Transverse colon (tissue), 4 donors: ENCODE measurements around the gene MRAP. TPM values are rescaled to one million over a fixed set of nuclear protein-coding genes. Genes with fewer than 3 reads are reported as not detected.

ENCODE experiments used
- DNase-seq: peaks from one replicate; pipeline ENCODE4 v3.0.0-alpha.2; 2019
- H3K27ac ChIP-seq, 4 donors: fragments of 200-600 bp; sonication (generic); 2 replicates each; pipeline ENCODE4 v1.5.1; 2016 to 2018; ENCODE audit warnings: inconsistent platforms in 4 of 4
- H3K27me3 ChIP-seq: fragments of 200-600 bp; sonication (generic); 2 replicates; pipeline ENCODE4 v1.5.1; 2017; ENCODE audit warnings: inconsistent platforms
- H3K36me3 ChIP-seq, 4 donors: fragments of 200-600 bp; sonication (generic); 2 replicates each; pipeline ENCODE4 v1.5.1; 2017 to 2019; ENCODE audit warnings: inconsistent platforms in 4 of 4
- H3K4me1 ChIP-seq, 4 donors: fragments of 200-600 bp; sonication (generic); 2 replicates each; pipeline ENCODE4 v1.5.1; 2017 to 2020; ENCODE audit warnings: inconsistent platforms in 4 of 4
- H3K4me3 ChIP-seq, 4 donors: fragments of 200-600 bp; sonication (generic); 1 replicate in 1 of 4; 2 replicates in 3 of 4; pipeline versions ENCODE4 v1.5.1 to v1.6.1; 2017 to 2019; ENCODE audit warnings: inconsistent platforms in 4 of 4
- H3K9me3 ChIP-seq, 2 donors: fragments of 200-600 bp; sonication (generic); 2 replicates each; pipeline ENCODE4 v1.5.1; 2017 to 2019; ENCODE audit warnings: inconsistent platforms in 2 of 2
- CTCF ChIP-seq, 5 experiments: fragments of 200-600 bp in 3 of 5; fragments of 450-650 bp in 2 of 5; sonication (generic) in 3 of 5; IDR thresholded peaks; 1 replicate in 2 of 5; 2 replicates in 3 of 5; pipeline ENCODE4 v1.5.1; 2016 to 2017; ENCODE audit warnings: antibody characterized with exemption in 5 of 5, inconsistent platforms in 3 of 5, mild to moderate bottlenecking in 2 of 5, moderate library complexity in 1 of 5
- EP300 ChIP-seq: sonication (generic); formaldehyde crosslinking; IDR thresholded peaks from one replicate; pipeline ENCODE4 v1.6.1; 2017; ENCODE audit warnings: antibody characterized with exemption, low read depth
- POLR2A ChIP-seq: fragments of 450-650 bp; IDR thresholded peaks from one replicate; pipeline ENCODE4 v1.6.1; 2016; ENCODE audit warnings: antibody characterized with exemption, mild to moderate bottlenecking, moderate library complexity
- POLR2AphosphoS5 ChIP-seq, 3 donors: sonication (generic); formaldehyde crosslinking; IDR thresholded peaks; one replicate each; pipeline ENCODE4 v1.6.1; 2016; ENCODE audit warnings: antibody characterized with exemption in 3 of 3
- WGBS, 2 donors: methylation state at CpG; one replicate each; pipeline ENCODE4 v1.1.5; 2018; ENCODE audit warnings: low coverage in 1 of 2; 5-methylcytosine and 5-hydroxymethylcytosine counted together
- in situ Hi-C, 4 donors: fragments of 200-750 bp; cut with MboI; loops; one replicate each; pipeline versions ENCODE4 v1.15.0 to v1.15.1; 2017; ENCODE audit warnings: low sequenced_read_pairs in 3 of 4, low pct_ligation_motif_present in 1 of 4, low pct_unique_long_range_greater_than_20kb in 1 of 4
- intact Hi-C: fragments of 100-400 bp; cut with DNase I; formaldehyde crosslinking; loops from one replicate; pipeline ENCODE4 v1.15.1; 2023; ENCODE audit warnings: low total_unique reads
- total RNA-seq, 4 donors: library from RNA; depleted of rRNA; stranded (reverse); fragments of >200 nt; gene quantifications; one replicate each; pipeline ENCODE4 v1.1.0, GENCODE V29; 2016

MRAP gene
- total RNA-seq, 4 donors from 2014 or later = not detected

GRCh38 chr21:32315511-32316281, 17.0 kb downstream of the MRAP start:
- no peaks in the 10 kb centered on the region for H3K9me3 ChIP-seq
- intact Hi-C loops (no loop called here), in situ Hi-C loops (no loop called here)
- H3K36me3 ChIP-seq = peaks cover 0 to 32% (median 10%) of the 10 kb centered on the region in 4 donors
- no peak for DNase-seq
- WGBS, 2 donors = 92% methylated on average over 14 of the region's 14 CpGs; no CpG with 5 or more reads in 1 of the 2 donors
- H3K27ac ChIP-seq = no peak overlapping the region
- H3K4me3 ChIP-seq = no peak overlapping the region
- H3K27me3 ChIP-seq = no peaks in the 10 kb centered on the region
- no peaks in the 10 kb centered on the region for H3K4me1 ChIP-seq
- no peak for TF ChIP-seq EP300

DNA sequence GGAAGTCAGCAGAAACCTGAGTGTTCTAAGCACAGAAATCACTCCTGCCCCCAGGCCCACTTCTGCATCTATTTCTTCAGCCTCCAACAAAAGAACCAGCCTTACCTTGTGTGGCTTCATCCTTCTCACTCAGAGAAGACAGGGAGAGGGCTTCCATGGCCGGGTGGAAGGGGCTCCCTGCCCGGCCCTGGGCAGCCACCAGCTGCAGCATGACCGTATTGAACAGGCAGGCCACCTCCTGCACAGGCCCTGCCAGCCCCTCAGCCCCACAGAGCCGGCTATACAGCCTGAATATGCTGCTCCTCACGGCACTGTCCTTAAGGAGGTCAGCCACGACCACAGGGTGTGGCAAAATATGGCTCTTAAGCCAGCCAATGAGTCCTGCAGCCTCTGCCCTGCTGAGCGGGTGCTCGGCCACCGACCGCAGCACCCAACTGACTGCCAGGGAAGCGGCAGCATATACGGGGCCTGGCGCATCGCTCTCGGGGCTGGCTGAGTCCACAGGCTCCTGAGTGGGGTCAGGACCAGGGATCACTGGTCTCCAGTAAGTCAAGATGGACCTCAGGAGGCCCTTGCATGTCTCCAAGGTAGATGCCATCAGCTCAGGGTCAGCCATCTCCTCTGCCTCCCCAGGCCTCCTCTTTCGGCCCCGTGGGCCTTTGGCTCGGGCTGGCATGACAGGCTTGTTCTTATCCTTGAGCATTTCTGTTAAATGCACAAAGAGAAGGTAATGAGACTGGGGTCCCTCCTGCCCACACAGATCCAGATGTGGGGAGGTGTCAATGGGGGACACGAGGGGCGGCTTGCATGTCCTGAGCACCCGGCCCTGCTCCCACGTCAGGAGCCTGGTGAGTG, 17.9 kb downstream of the MRAP start:
- 80 to 94% methylated on average over 3 to 13 of the region's 22 CpGs for WGBS, 2 donors
- Histone ChIP-seq H3K36me3 (peaks cover 0 to 40% (median 10%) of the 10 kb centered on the region in 4 donors), H3K4me1 (no peaks in the 10 kb centered on the region), H3K27ac (no peak overlapping the region), H3K27me3 (no peaks in the 10 kb centered on the region), H3K4me3 (no peak overlapping the region), H3K9me3 (no peaks in the 10 kb centered on the region)
- TF ChIP-seq CTCF (IDR thresholded peaks at IDR 0.05) = no peak
- TF ChIP-seq POLR2A = no peak
- no peak for TF ChIP-seq EP300
- no peak for TF ChIP-seq POLR2AphosphoS5 (IDR thresholded peaks at IDR 0.05)
- in situ Hi-C loops (no loop called here), intact Hi-C loops (no loop called here)
- no peak for DNase-seq

DNA sequence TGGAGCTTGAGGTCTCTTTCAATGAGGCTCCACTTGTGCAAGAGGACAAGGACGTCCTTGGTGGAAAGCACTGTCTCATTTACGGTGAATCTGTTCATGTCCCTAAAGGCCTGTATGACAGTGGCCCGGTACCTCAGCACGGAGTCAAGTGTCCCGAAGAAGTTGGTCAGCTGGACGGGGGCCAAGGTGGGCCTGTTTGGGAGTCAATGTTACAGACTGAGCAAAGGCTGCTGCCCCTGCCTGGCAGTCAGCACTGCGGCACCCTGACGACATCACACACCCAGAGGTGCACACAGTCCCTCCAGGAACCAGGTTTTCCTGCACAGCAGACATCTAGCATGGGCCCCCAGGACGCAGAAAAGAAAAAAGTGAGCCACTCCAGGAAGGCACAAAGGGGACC, 19.1 kb downstream of the MRAP start:
- Histone ChIP-seq H3K27ac (no peak overlapping the region), H3K27me3 (no peaks in the 10 kb centered on the region), H3K36me3 (peaks cover 0 to 51% (median 12%) of the 10 kb centered on the region in 4 donors), H3K4me1 (no peaks in the 10 kb centered on the region), H3K9me3 (no peaks in the 10 kb centered on the region), H3K4me3 (no peak overlapping the region)
- in situ Hi-C loops (no loop called here), intact Hi-C loops (no loop called here)
- no peak for DNase-seq
- no peak for TF ChIP-seq CTCF (IDR thresholded peaks at IDR 0.05)
- TF ChIP-seq POLR2AphosphoS5 (IDR thresholded peaks at IDR 0.05) = no peak
- no peak for TF ChIP-seq EP300
- no peak for TF ChIP-seq POLR2A
- 94% methylated on average over 9 of the region's 9 CpGs; no CpG with 5 or more reads in 1 of the 2 donors for WGBS, 2 donors

DNA sequence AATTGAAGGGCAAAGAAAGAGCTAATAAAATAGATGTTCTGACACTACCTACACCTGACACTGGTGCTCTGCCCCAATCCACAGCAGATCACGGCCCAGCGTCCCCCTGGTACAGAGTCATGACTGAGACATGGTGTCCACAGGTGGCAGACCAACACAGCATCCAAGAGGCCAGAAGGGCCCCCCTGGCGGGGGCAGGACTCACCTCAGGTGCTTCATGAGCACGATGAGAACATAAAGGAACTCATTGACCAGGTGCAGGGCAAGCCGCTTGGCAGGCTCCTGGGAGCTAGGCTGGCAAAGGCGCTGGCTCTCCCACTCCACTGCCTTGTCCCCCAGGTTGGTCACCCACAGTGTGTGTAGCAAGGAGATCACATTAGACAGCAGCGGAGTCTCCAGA, 20.4 kb downstream of the MRAP start:
- H3K27me3 ChIP-seq = no peaks in the 10 kb centered on the region
- no peaks in the 10 kb centered on the region for H3K9me3 ChIP-seq
- no peaks in the 10 kb centered on the region for H3K4me1 ChIP-seq
- 96 to 100% methylated on average over 1 to 7 of the region's 7 CpGs for WGBS, 2 donors
- TF ChIP-seq CTCF (IDR thresholded peaks at IDR 0.05) = no peak
- no peak for TF ChIP-seq EP300
- no peak for TF ChIP-seq POLR2AphosphoS5 (IDR thresholded peaks at IDR 0.05)
- TF ChIP-seq POLR2A = no peak
- H3K27ac ChIP-seq = no peak overlapping the region
- DNase-seq = no peak
- in situ Hi-C loops = no loop called here
- no peak overlapping the region for H3K4me3 ChIP-seq
- H3K36me3 ChIP-seq = peaks cover 0 to 63% (median 17%) of the 10 kb centered on the region in 4 donors
- intact Hi-C loops = no loop called here
